Lung (tissue), 12 donors: ENCODE results near the gene EFCAB12. TPM values are rescaled to one million over a fixed set of nuclear protein-coding genes. Genes with fewer than 3 reads are reported as not detected.

ENCODE experiments used
- ATAC-seq: fragments of 200-7000 bp; cut with Tn5 transposase; one replicate; pipeline ENCODE4 v1.9.1; 2020; ENCODE audit warnings: moderate number of reproducible peaks; ENCODE audit not compliant: insufficient read depth, low FRiP score
- DNase-seq, 3 donors: peaks; one replicate each; pipeline ENCODE4 v3.0.0-alpha.2; 2013 to 2017
- H3K27ac ChIP-seq, 2 donors: one replicate each; pipeline ENCODE4 v1.5.1; 2013; ENCODE audit warnings: mild to moderate bottlenecking in 2 of 2, moderate library complexity in 2 of 2, control low read depth in 1 of 2, inconsistent platforms in 1 of 2, low read depth in 1 of 2, low read length in 1 of 2
- H3K27me3 ChIP-seq, 3 donors: one replicate each; pipeline ENCODE4 v1.5.1; 2013; ENCODE audit warnings: low read length in 2 of 3; ENCODE audit not compliant: control insufficient read depth in 3 of 3, insufficient read depth in 3 of 3
- H3K36me3 ChIP-seq, 4 donors: one replicate each; pipeline ENCODE4 v1.5.1; 2013; ENCODE audit warnings: low read length in 4 of 4, mild to moderate bottlenecking in 1 of 4, moderate library complexity in 1 of 4; ENCODE audit not compliant: control insufficient read depth in 4 of 4, insufficient read depth in 4 of 4
- H3K4me1 ChIP-seq, 5 donors: one replicate each; pipeline ENCODE4 v1.5.1; 2013; ENCODE audit warnings: low read length in 5 of 5, mild to moderate bottlenecking in 2 of 5, moderate library complexity in 1 of 5; ENCODE audit not compliant: control insufficient read depth in 5 of 5, insufficient read depth in 5 of 5
- H3K4me3 ChIP-seq: one replicate; pipeline ENCODE4 v1.5.1; 2013; ENCODE audit warnings: mild to moderate bottlenecking, control low read depth, moderate library complexity
- H3K9ac ChIP-seq, 2 donors: one replicate each; pipeline ENCODE4 v1.5.1; 2013; ENCODE audit warnings: low read length in 2 of 2, control low read depth in 1 of 2; ENCODE audit not compliant: insufficient read depth in 1 of 2
- H3K9me3 ChIP-seq, 4 donors: one replicate each; pipeline ENCODE4 v1.5.1; 2013; ENCODE audit warnings: low read length in 3 of 4, mild to moderate bottlenecking in 1 of 4, moderate library complexity in 1 of 4; ENCODE audit not compliant: control insufficient read depth in 4 of 4, insufficient read depth in 3 of 4
- WGBS, 2 donors: extraction: QIAGEN DNeasy Blood & Tissue Kit; methylation state at CpG; one replicate each; pipeline ENCODE4 v1.1.7; 2013; 5-methylcytosine and 5-hydroxymethylcytosine counted together
- polyA plus RNA-seq, 2 donors: library from polyadenylated mRNA; stranded (reverse); fragments of 200-250 nt; gene quantifications; one replicate each; pipeline ENCODE4 v1.2.1, GENCODE V29; 2013
- total RNA-seq, 2 donors: library from RNA; depleted of rRNA in 1 of 2; stranded (reverse); fragments of >200 nt in 1 of 2; gene quantifications; one replicate each; pipeline ENCODE4 v1.2.1, GENCODE V29; 2014 to 2021
- TF ChIP-seq, protein P1 (sequence below): IDR thresholded peaks from 2 replicates; pipeline ENCODE4 v1.5.1; 2012; ENCODE audit warnings: mild to moderate bottlenecking; ENCODE audit errors: control extremely low read depth, extremely low read depth
- donor health status: control.
- donor health status: control.
- donor health status: Bipolar disorder and iron deficiency.
- donor health status: healthy.
- donor health status: DM: yes; HTN: yes; CAD: no.

Gene EFCAB12
- total and polyA plus RNA-seq, 4 donors = 2.6 to 8.8 (median 3.3) TPM

DNA sequence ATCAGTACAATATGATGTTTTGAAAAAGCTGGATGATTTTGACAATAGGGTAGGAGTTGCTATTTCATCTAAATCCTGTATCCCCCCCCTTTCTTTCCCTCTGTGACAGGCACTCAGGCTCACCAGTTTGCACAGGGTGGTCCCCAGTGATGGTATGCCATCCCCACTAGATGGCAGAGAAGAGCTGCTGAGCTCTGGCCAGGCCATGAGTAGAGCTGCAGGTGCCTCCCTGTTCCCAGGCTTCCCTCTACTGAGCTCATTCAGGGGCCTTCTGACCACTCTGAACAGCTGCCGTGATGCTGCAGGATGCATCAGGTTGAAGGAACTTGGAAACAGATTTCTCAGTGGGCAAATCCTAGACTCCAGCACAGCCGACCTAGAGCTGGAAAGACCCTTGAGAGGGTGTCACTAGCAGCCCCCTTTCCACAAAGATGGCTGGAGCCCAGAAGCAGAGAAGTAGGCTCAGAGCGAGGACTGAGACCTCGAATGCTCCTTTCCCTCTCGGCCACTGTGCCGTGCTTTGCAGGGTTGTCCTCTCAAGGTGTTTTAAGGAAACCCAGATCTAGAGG is 45.1 kb downstream of the EFCAB12 start:
- TF ChIP-seq, protein P1, sequence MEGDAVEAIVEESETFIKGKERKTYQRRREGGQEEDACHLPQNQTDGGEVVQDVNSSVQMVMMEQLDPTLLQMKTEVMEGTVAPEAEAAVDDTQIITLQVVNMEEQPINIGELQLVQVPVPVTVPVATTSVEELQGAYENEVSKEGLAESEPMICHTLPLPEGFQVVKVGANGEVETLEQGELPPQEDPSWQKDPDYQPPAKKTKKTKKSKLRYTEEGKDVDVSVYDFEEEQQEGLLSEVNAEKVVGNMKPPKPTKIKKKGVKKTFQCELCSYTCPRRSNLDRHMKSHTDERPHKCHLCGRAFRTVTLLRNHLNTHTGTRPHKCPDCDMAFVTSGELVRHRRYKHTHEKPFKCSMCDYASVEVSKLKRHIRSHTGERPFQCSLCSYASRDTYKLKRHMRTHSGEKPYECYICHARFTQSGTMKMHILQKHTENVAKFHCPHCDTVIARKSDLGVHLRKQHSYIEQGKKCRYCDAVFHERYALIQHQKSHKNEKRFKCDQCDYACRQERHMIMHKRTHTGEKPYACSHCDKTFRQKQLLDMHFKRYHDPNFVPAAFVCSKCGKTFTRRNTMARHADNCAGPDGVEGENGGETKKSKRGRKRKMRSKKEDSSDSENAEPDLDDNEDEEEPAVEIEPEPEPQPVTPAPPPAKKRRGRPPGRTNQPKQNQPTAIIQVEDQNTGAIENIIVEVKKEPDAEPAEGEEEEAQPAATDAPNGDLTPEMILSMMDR = peak; percentile 57
- peak; percentile 64 for ATAC-seq
- H3K4me3 ChIP-seq = no peak overlapping the region
- peak; percentile 54 to 61 (median 59) for DNase-seq
- H3K4me1 ChIP-seq = peaks cover 0 to 9% (median 0%) of the 10 kb centered on the region in 5 donors
- H3K9me3 ChIP-seq = peaks cover 0 to 1% (median 0%) of the 10 kb centered on the region in 4 donors
- peaks cover 0 to 8% (median 6%) of the 10 kb centered on the region in 4 donors for H3K36me3 ChIP-seq
- H3K27ac ChIP-seq = no peak overlapping the region
- WGBS, 2 donors = 59 to 62% methylated on average over 6 of the region's 6 CpGs
- no peaks in the 10 kb centered on the region for H3K27me3 ChIP-seq
- H3K9ac ChIP-seq = no peak overlapping the region

DNA sequence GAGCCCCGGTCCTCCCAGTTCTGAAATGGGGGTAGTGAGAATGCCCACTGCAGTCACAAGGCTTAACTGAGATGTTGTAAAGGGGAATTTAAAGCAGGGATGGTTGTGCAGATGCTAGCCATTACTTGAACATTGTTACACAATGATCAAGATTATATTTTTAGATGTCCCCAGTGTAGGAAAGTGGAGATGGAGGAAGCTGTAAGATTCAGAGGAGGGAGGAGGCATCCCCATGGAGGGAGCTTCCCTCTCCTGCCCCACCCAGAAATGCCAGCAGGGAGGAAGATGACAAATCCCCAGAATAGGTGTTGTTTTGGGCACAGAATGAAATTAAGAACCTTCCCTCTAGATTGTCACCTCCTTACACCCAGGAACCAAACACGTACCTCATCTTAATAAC is 46.1 kb downstream of the EFCAB12 start:
- Histone ChIP-seq H3K4me1 (peaks cover 0 to 8% (median 0%) of the 10 kb centered on the region in 5 donors), H3K27me3 (no peaks in the 10 kb centered on the region), H3K9me3 (peaks cover 0 to 1% (median 0%) of the 10 kb centered on the region in 4 donors), H3K27ac (no peak overlapping the region), H3K9ac (no peak overlapping the region), H3K4me3 (no peak overlapping the region), H3K36me3 (peaks cover 0 to 6% (median 5%) of the 10 kb centered on the region in 4 donors)
- DNase-seq (no peak), ATAC-seq (no peak)
- WGBS, 2 donors = 91 to 92% methylated on average over 2 of the region's 2 CpGs
- TF ChIP-seq, protein P1 = no peak

DNA sequence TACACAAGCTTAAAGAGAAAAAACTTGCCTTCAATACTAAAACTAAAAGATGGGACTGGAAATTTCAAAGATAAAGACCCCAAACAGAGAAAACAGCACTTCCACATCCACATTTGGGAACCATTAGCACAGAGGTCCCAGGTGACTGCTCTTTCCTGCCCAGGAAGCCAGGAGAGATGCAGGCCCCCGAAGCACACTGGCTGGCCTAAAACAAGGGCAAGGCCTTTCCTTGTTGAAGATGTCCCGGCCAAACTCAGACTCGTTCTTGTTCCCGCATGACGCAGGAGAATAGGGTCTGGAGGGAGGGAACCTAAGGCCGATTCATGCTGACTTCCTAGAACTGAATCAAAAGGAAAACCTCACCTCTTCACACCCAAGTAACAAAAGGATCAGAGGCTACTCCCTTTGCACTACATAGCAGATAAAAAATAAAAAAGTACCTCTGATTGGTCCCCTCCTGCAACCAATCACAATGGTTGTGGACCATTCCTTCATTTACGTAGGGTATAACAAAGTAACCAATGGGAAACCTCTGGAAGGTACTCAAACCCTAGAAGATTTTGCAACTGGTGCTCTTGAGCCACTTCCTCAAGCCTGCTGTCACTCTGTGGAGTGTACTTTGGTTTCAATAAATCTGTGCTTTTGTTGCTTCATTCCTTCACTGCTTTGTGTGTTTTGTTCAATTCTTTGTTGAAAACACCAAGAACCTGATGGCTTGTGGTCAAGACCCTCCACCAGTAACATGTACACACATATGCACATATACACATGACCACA is 48.7 kb downstream of the EFCAB12 start:
- Histone ChIP-seq H3K4me3 (no peak overlapping the region), H3K9me3 (peaks cover 0 to 1% (median 0%) of the 10 kb centered on the region in 4 donors), H3K27me3 (no peaks in the 10 kb centered on the region), H3K9ac (no peak overlapping the region), H3K27ac (no peak overlapping the region), H3K4me1 (peaks cover 0 to 6% (median 0%) of the 10 kb centered on the region in 5 donors), H3K36me3 (no peaks in the 10 kb centered on the region)
- ATAC-seq (no peak), DNase-seq (no peak)
- TF ChIP-seq, protein P1 = no peak
- WGBS, 2 donors = 88 to 93% methylated on average over 7 of the region's 7 CpGs
